K562 (cell line): Measurements from ENCODE around the gene NOVA1. TPM values are rescaled to one million over a fixed set of nuclear protein-coding genes. Genes with fewer than 3 reads are reported as not detected.

Experiments
- ATAC-seq: fragments of 200-7000 bp; cut with Tn5 transposase; 3 replicates; pipeline ENCODE4 v1.9.1; 2020; ENCODE audit warnings: moderate library complexity
- BruUV-seq: library from RNA; stranded (reverse); fragments of 400-500 nt; replicated peaks from 2 replicates; lab custom pipeline; 2021; lab: Mats Ljungman, UMichigan
- CTCF ChIA-PET: fragments of 300-600 bp; formaldehyde crosslinking; extraction: SDS; loops from one replicate; lab custom pipeline; 2021; ENCODE audit warnings: low intra/inter-chr PET ratio; lab: Yijun Ruan, JAX
- POLR2A ChIA-PET: fragments of 300-600, 350-650 bp; sonication (Branson Sonifier 250); formaldehyde crosslinking; extraction: SDS; loops from one replicate; lab custom pipeline; 2021; ENCODE audit warnings: antibody characterized with exemption, inconsistent platforms; lab: Yijun Ruan, JAX
- DNase-seq, 4 experiments: peaks; one replicate each; pipeline versions ENCODE4 v3.0.0 to v3.0.0-alpha.2; 2011 to 2018; ENCODE audit warnings: low spot score in 3 of 4, mixed read lengths in 3 of 4; ENCODE audit errors: extremely low read depth in 1 of 4
- FAIRE-seq: peaks from 2 replicates; lab custom pipeline; 2011; peaks lifted over from hg19 to GRCh38; lab: Jason Lieb, UNC
- H2AFZ ChIP-seq: 2 replicates; pipeline ENCODE4 v1.6.0; 2011; ENCODE audit warnings: low read depth, low read length, control low read depth, inconsistent platforms
- H3K27ac ChIP-seq: fragments of 200-600 bp; 3 replicates; pipeline ENCODE4 v1.8.0; 2011; ENCODE audit warnings: low read depth, mild to moderate bottlenecking, control low read depth, inconsistent platforms, low read length, moderate library complexity, mixed read lengths; ENCODE audit errors: extremely low read depth
- H3K27me3 ChIP-seq, 2 experiments: fragments of 300-600 bp in 1 of 2; 2 replicates in 1 of 2; 3 replicates in 1 of 2; pipeline versions ENCODE4 v1.6.0 to v1.8.0; 2011; ENCODE audit warnings: inconsistent platforms in 2 of 2, low read length in 2 of 2, mild to moderate bottlenecking in 1 of 2, mixed read lengths in 1 of 2, moderate library complexity in 1 of 2; ENCODE audit not compliant: control insufficient read depth in 2 of 2, insufficient read depth in 2 of 2
- H3K36me3 ChIP-seq: fragments of 300-600 bp; 3 replicates; pipeline ENCODE4 v1.8.0; 2011; ENCODE audit warnings: mild to moderate bottlenecking, low read length, inconsistent platforms; ENCODE audit not compliant: control insufficient read depth, insufficient read depth
- H3K4me1 ChIP-seq, 2 experiments: fragments of 200-600 bp in 1 of 2; replicated peaks in 1 of 2; 2 replicates in 1 of 2; 3 replicates in 1 of 2; pipeline versions ENCODE4 v1.5.1 to v1.8.0; 2011; ENCODE audit warnings: inconsistent platforms in 2 of 2, low read length in 2 of 2, mild to moderate bottlenecking in 1 of 2, mixed read lengths in 1 of 2, moderate library complexity in 1 of 2; ENCODE audit not compliant: control insufficient read depth in 2 of 2, insufficient read depth in 2 of 2
- H3K4me2 ChIP-seq: 2 replicates; pipeline ENCODE4 v1.6.1; 2011; ENCODE audit warnings: low read length, control low read depth, inconsistent platforms, mixed read lengths; ENCODE audit not compliant: insufficient read depth
- H3K4me3 ChIP-seq: fragments of 200-600 bp; sonication (generic), shearing (Covaris generic); 2 replicates; pipeline ENCODE4 v1.5.1; 2016; ENCODE audit warnings: control low read depth, inconsistent platforms
- H3K79me2 ChIP-seq: fragments of 200-600 bp; 3 replicates; pipeline ENCODE4 v1.8.0; 2011; ENCODE audit warnings: low read length, inconsistent platforms; ENCODE audit not compliant: control insufficient read depth, insufficient read depth
- H3K9ac ChIP-seq, 2 experiments: 2 replicates each; pipeline versions ENCODE4 v1.6.0 to v1.6.1; 2011; ENCODE audit warnings: low read depth in 2 of 2, low read length in 2 of 2, control low read depth in 1 of 2, inconsistent platforms in 1 of 2, mild to moderate bottlenecking in 1 of 2, mixed read lengths in 1 of 2; ENCODE audit not compliant: insufficient read depth in 1 of 2
- H3K9me1 ChIP-seq: one replicate; pipeline ENCODE4 v1.6.0; 2011; ENCODE audit warnings: inconsistent platforms, mild to moderate bottlenecking, low read length, moderate library complexity; ENCODE audit not compliant: control insufficient read depth, insufficient read depth
- H3K9me3 ChIP-seq: replicated peaks from 2 replicates; pipeline ENCODE4 v1.5.1; 2011; ENCODE audit warnings: low read depth, low read length, inconsistent platforms; ENCODE audit not compliant: control insufficient read depth, insufficient read depth
- H4K20me1 ChIP-seq: replicated peaks from 2 replicates; pipeline ENCODE4 v1.6.1; 2011; ENCODE audit warnings: low read length, inconsistent platforms, mixed read lengths; ENCODE audit not compliant: control insufficient read depth, insufficient read depth
- CCAR2 ChIP-seq: fragments of 200-400 bp; formaldehyde crosslinking; IDR thresholded peaks from 2 replicates; pipeline ENCODE4 v1.6.1; 2017; ENCODE audit warnings: mild to moderate bottlenecking, low read depth, low read length
- CREBBP ChIP-seq: IDR thresholded peaks from one replicate; pipeline ENCODE4 v1.6.1; 2012; ENCODE audit warnings: low read depth, mild to moderate bottlenecking, control low read depth, inconsistent platforms, low read length
- DIDO1 ChIP-seq: fragments of 450-650 bp; IDR thresholded peaks from 2 replicates; pipeline ENCODE4 v1.6.1; 2016; ENCODE audit warnings: low read depth, missing biosample characterization, missing genetic modification characterization
- ELF4 ChIP-seq: fragments of 450-650 bp; formaldehyde crosslinking; IDR thresholded peaks from 2 replicates; pipeline ENCODE4 v1.4.0; 2022; ENCODE audit warnings: missing genetic modification characterization
- ETV6 ChIP-seq, 3 experiments: fragments of 150-350 bp in 1 of 3; sonication (generic) in 1 of 3; formaldehyde crosslinking in 1 of 3; IDR thresholded peaks; 2 replicates each; pipeline versions ENCODE4 v1.6.1 to v1.8.0; 2014 to 2022; ENCODE audit warnings: borderline replicate concordance in 2 of 3, low read depth in 2 of 3, antibody characterized with exemption in 1 of 3, low read length in 1 of 3, mild to moderate bottlenecking in 1 of 3, missing genetic modification reagents in 1 of 3
- GABPA ChIP-seq: fragments of 200-800 bp; sonication (Bioruptor generic); conservative IDR thresholded peaks from 2 replicates; pipeline ENCODE4 v1.6.1; 2016; ENCODE audit warnings: low read depth, missing genetic modification characterization, missing compliant biosample characterization
- HMGXB4 ChIP-seq: sonication (generic); formaldehyde crosslinking; IDR thresholded peaks from 2 replicates; pipeline ENCODE4 v1.8.1; 2023; ENCODE audit warnings: mild to moderate bottlenecking, missing genetic modification reagents
- RAD51 ChIP-seq: fragments of 450-650 bp; IDR thresholded peaks from 2 replicates; pipeline ENCODE4 v1.7.1; 2016; ENCODE audit warnings: low read depth, mild to moderate bottlenecking, borderline replicate concordance
- TAF15 ChIP-seq: fragments of 200-400 bp; formaldehyde crosslinking; IDR thresholded peaks from 2 replicates; pipeline ENCODE4 v1.6.1; 2017; ENCODE audit warnings: mild to moderate bottlenecking, low read depth, low read length, moderate library complexity
- TFE3 ChIP-seq: fragments of 450-650 bp; formaldehyde crosslinking; IDR thresholded peaks from 2 replicates; pipeline ENCODE4 v1.4.0; 2020; ENCODE audit warnings: mild to moderate bottlenecking, mixed read lengths
- U2AF2 ChIP-seq: fragments of 200-400 bp; formaldehyde crosslinking; optimal IDR thresholded peaks from 2 replicates; pipeline ENCODE3; 2017; ENCODE audit warnings: low read depth, mild to moderate bottlenecking, low read length
- USF1 ChIP-seq: sonication (generic); formaldehyde crosslinking; IDR thresholded peaks from 2 replicates; pipeline ENCODE4 v1.9.0; 2022; ENCODE audit warnings: mild to moderate bottlenecking, missing genetic modification reagents
- WGBS: fragments of 100-300 bp; shearing (Covaris generic); methylation state at CpG from one replicate; pipeline ENCODE4 v1.1.6; 2016; ENCODE audit warnings: low coverage, mixed read lengths; ENCODE audit not compliant: insufficient coverage; ENCODE audit errors: missing lambda C conversion rate; 5-methylcytosine and 5-hydroxymethylcytosine counted together
- in situ Hi-C: fragments of 300-500 bp; cut with MboI; formaldehyde crosslinking; loops from 4 replicates; pipeline ENCODE4 v1.15.0; 2018; ENCODE audit warnings: inconsistent platforms, mixed read lengths
- intact Hi-C: fragments of 100-400 bp; cut with micrococcal nuclease; formaldehyde crosslinking; loops from 2 replicates; pipeline ENCODE4 v1.14.2; 2022
- polyA plus RNA-seq, 8 experiments: library from polyadenylated mRNA; depleted of rRNA in 4 of 8; stranded (reverse) in 5 of 8; unstranded in 3 of 8; fragments of >200 nt; fragmentation: Nextera tagmentation in 2 of 8; fragmentation: Illumina TruSeq in 1 of 8; extraction: Ambion mirVana in 2 of 8; extraction: Trizol in 1 of 8; gene quantifications; 2 replicates each; pipeline versions ENCODE4 v1.2.1 to v1.2.3, GENCODE V29; 2011 to 2014; ENCODE audit warnings: inconsistent platforms in 1 of 8, missing spikeins in 1 of 8
- total RNA-seq, 7 experiments: library from RNA; depleted of rRNA in 6 of 7; stranded (reverse); fragments of >200 nt in 6 of 7; fragmentation: Illumina TruSeq in 2 of 7; extraction: Trizol in 2 of 7; gene quantifications; 2 replicates each; pipeline versions ENCODE4 v1.2.1 to v1.2.3, GENCODE V29; 2011 to 2021; ENCODE audit warnings: low replicate concordance in 1 of 7

Gene NOVA1
- total and polyA plus RNA-seq, 9 of the 15 experiments (the other 6 are each of a cell fraction or from before 2014, with no cell fraction given), result 0.01 TPM; not detected in 8

GRCh38 chr14:26429205-26429604, 168.6 kb downstream of the NOVA1 start:
- H3K4me3 ChIP-seq, result no peak overlapping the region
- H3K4me1 ChIP-seq, result no peaks in the 10 kb centered on the region
- H3K36me3 ChIP-seq, result no peaks in the 10 kb centered on the region
- H3K9me3 ChIP-seq, result no peaks in the 10 kb centered on the region
- H3K27ac ChIP-seq, result no peak overlapping the region
- H3K79me2 ChIP-seq, result no peaks in the 10 kb centered on the region
- H3K27me3 ChIP-seq, result no peaks in the 10 kb centered on the region
- H3K9me1 ChIP-seq, result no peaks in the 10 kb centered on the region
- BruUV-seq, result no TSS peak
- H3K9ac ChIP-seq, result no peak overlapping the region
- TF ChIP-seq TFE3 (CRISPR knock-in tag), result no peak
- TF ChIP-seq USF1 (CRISPR knock-in tag), result no peak
- no peak for TF ChIP-seq TAF15
- ChIA-PET POLR2A (no interaction called here), CTCF (no interaction called here)
- in situ Hi-C loops (no loop called here), intact Hi-C loops (no loop called here)
- FAIRE-seq (no peak), ATAC-seq (no peak), DNase-seq (no peak)
- H4K20me1 ChIP-seq, result no peaks in the 10 kb centered on the region
- no peak overlapping the region for H3K4me2 ChIP-seq
- H2AFZ ChIP-seq, result no peak overlapping the region

GRCh38 chr14:26427097-26427496, 170.7 kb downstream of the NOVA1 start:
- 0% methylated on average over 5 of the region's 5 CpGs for WGBS
- in situ Hi-C loops, result no loop called here
- Histone ChIP-seq H3K9me1 (no peaks in the 10 kb centered on the region), H3K79me2 (no peaks in the 10 kb centered on the region), H3K4me1 (no peaks in the 10 kb centered on the region), H3K27me3 (no peaks in the 10 kb centered on the region), H3K4me3 (no peak overlapping the region), H3K27ac (no peak overlapping the region), H4K20me1 (no peaks in the 10 kb centered on the region), H3K9ac (no peak overlapping the region), H3K9me3 (no peaks in the 10 kb centered on the region), H2AFZ (no peak overlapping the region), H3K36me3 (no peaks in the 10 kb centered on the region), H3K4me2 (no peak overlapping the region)
- BruUV-seq, result no TSS peak
- FAIRE-seq (no peak), ATAC-seq (no peak), DNase-seq (no peak)
- ChIA-PET CTCF (no interaction called here), POLR2A (no interaction called here)
- intact Hi-C loops, result no loop called here
- TF ChIP-seq RAD51 (no peak), ETV6 (IDR thresholded peaks at IDR 0.05; ENCODE audit: borderline replicate concordance in 1 of 2, low read depth in 2 of 2, low read length in 1 of 2) (no peak), ETV6 (CRISPR knock-in tag; IDR thresholded peaks at IDR 0.05; ENCODE audit: borderline replicate concordance) (no peak), GABPA (tag) (no peak), ELF4 (no peak), CREBBP (no peak), DIDO1 (tag) (no peak), U2AF2 (no peak), HMGXB4 (CRISPR knock-in tag) (no peak), CCAR2 (no peak)
